GM23338 (cell line): Measurements from ENCODE around the gene CMSS1. TPM values are rescaled to one million over a fixed set of nuclear protein-coding genes. Genes with fewer than 3 reads are reported as not detected.

Experiments used
- ATAC-seq: fragments of 200-7000 bp; cut with Tn5 transposase; 3 replicates; pipeline ENCODE4 v1.9.1; 2020
- DNase-seq: peaks from one replicate; pipeline ENCODE4 v3.0.0-alpha.2; 2015; ENCODE audit warnings: low spot score
- H2AFZ ChIP-seq: fragments of 200-600 bp; sonication (generic); 2 replicates; pipeline ENCODE4 v1.8.0; 2016; ENCODE audit warnings: antibody characterized with exemption, mild to moderate bottlenecking, moderate library complexity
- H3F3A ChIP-seq: fragments of 200-600 bp; sonication (generic); replicated peaks from 2 replicates; pipeline ENCODE4 v1.8.0; 2017; ENCODE audit warnings: antibody characterized with exemption, mixed run types, low read depth
- H3K27ac ChIP-seq: fragments of 200-600 bp; sonication (generic); 2 replicates; pipeline ENCODE4 v1.6.1; 2016; ENCODE audit warnings: low read depth
- H3K27me3 ChIP-seq: fragments of 200-600 bp; sonication (generic); 2 replicates; pipeline ENCODE4 v1.8.0; 2016; ENCODE audit warnings: mild to moderate bottlenecking, mixed run types, moderate library complexity; ENCODE audit not compliant: insufficient read depth
- H3K36me3 ChIP-seq: fragments of 200-600 bp; sonication (generic); 2 replicates; pipeline ENCODE4 v1.8.0; 2016; ENCODE audit warnings: mild to moderate bottlenecking; ENCODE audit not compliant: insufficient read depth
- H3K4me1 ChIP-seq: fragments of 200-600 bp; sonication (generic); 2 replicates; pipeline ENCODE4 v1.8.0; 2016; ENCODE audit warnings: mild to moderate bottlenecking, moderate library complexity; ENCODE audit not compliant: insufficient read depth
- H3K4me2 ChIP-seq: fragments of 200-600 bp; sonication (generic); 2 replicates; pipeline ENCODE4 v1.7.1; 2017; ENCODE audit warnings: mixed run types
- H3K4me3 ChIP-seq: fragments of 200-600 bp; sonication (generic); 2 replicates; pipeline ENCODE4 v1.6.1; 2016; ENCODE audit warnings: mixed run types
- H3K79me2 ChIP-seq: fragments of 200-600 bp; sonication (generic); replicated peaks from 2 replicates; pipeline ENCODE4 v1.8.0; 2017; ENCODE audit warnings: mild to moderate bottlenecking; ENCODE audit not compliant: insufficient read depth
- H3K9me2 ChIP-seq: fragments of 200-600 bp; sonication (generic); 2 replicates; pipeline ENCODE4 v1.8.0; 2017; ENCODE audit not compliant: insufficient read depth
- H4K20me1 ChIP-seq: fragments of 200-600 bp; sonication (generic); replicated peaks from 2 replicates; pipeline ENCODE4 v1.8.0; 2017; ENCODE audit warnings: mild to moderate bottlenecking; ENCODE audit not compliant: insufficient read depth
- H3K27ac Mint-ChIP-seq: 2 replicates; pipeline ENCODE4 v1.8.0; 2020; ENCODE audit warnings: inconsistent platforms, mild to moderate bottlenecking, moderate library complexity, mixed read lengths
- H3K27me3 Mint-ChIP-seq: 3 replicates; pipeline ENCODE4 v1.8.0; 2022; ENCODE audit warnings: low read depth, mild to moderate bottlenecking, moderate library complexity, mixed read lengths, inconsistent platforms; ENCODE audit not compliant: insufficient read depth, poor library complexity
- H3K36me3 Mint-ChIP-seq: 3 replicates; pipeline ENCODE4 v1.8.0; 2021; ENCODE audit warnings: low read depth, mild to moderate bottlenecking, inconsistent platforms, moderate library complexity, mixed read lengths
- H3K4me1 Mint-ChIP-seq: 3 replicates; pipeline ENCODE4 v1.8.0; 2020; ENCODE audit warnings: mild to moderate bottlenecking, inconsistent platforms, mixed read lengths
- H3K4me3 Mint-ChIP-seq: 3 replicates; pipeline ENCODE4 v1.8.0; 2021; ENCODE audit warnings: moderate library complexity, mild to moderate bottlenecking, inconsistent platforms, mixed read lengths
- H3K9me3 Mint-ChIP-seq: 3 replicates; pipeline ENCODE4 v1.8.0; 2020; ENCODE audit warnings: moderate library complexity, mild to moderate bottlenecking, inconsistent platforms, mixed read lengths
- CREB1 ChIP-seq: fragments of 250-450 bp; sonication (Bioruptor Pico); IDR thresholded peaks from 2 replicates; pipeline ENCODE4 v1.5.0; 2020; ENCODE audit warnings: low read depth, mild to moderate bottlenecking, moderate library complexity
- CTCF ChIP-seq, 2 experiments: fragments of 200-600 bp in 1 of 2; sonication (generic) in 1 of 2; conservative IDR thresholded peaks; 2 replicates each; pipeline versions ENCODE4 v1.5.1 to v1.6.1; 2016 to 2017; ENCODE audit warnings: antibody characterized with exemption in 2 of 2, low read depth in 2 of 2, mild to moderate bottlenecking in 2 of 2, moderate library complexity in 1 of 2
- ETS1 ChIP-seq: IDR thresholded peaks from 2 replicates; pipeline ENCODE4 v1.6.1; 2016; ENCODE audit warnings: antibody characterized with exemption
- EZH2 ChIP-seq: fragments of 200-600 bp; sonication (generic); IDR thresholded peaks from one replicate; pipeline ENCODE4 v1.8.0; 2017; ENCODE audit warnings: antibody characterized with exemption, mild to moderate bottlenecking, low read depth; ENCODE audit not compliant: unreplicated experiment
- EZH2phosphoT487 ChIP-seq: fragments of 200-600 bp; sonication (generic); IDR thresholded peaks from one replicate; pipeline ENCODE4 v1.8.1; 2018; ENCODE audit warnings: antibody characterized with exemption; ENCODE audit not compliant: unreplicated experiment
- JUNB ChIP-seq: IDR thresholded peaks from one replicate; pipeline ENCODE4 v1.6.1; 2016; ENCODE audit warnings: antibody characterized with exemption; ENCODE audit not compliant: unreplicated experiment
- NANOG ChIP-seq: IDR thresholded peaks from 2 replicates; pipeline ENCODE4 v1.6.1; 2016; ENCODE audit warnings: antibody characterized with exemption, borderline replicate concordance
- POLR2AphosphoS5 ChIP-seq: IDR thresholded peaks from 2 replicates; pipeline ENCODE4 v1.6.1; 2016; ENCODE audit warnings: antibody characterized with exemption, low read depth
- REST ChIP-seq: IDR thresholded peaks from one replicate; pipeline ENCODE4 v1.6.1; 2018; ENCODE audit warnings: antibody characterized with exemption; ENCODE audit not compliant: unreplicated experiment
- STAT1 ChIP-seq: IDR thresholded peaks from one replicate; pipeline ENCODE4 v1.6.1; 2016; ENCODE audit warnings: antibody characterized with exemption; ENCODE audit not compliant: unreplicated experiment
- ZNF114 ChIP-seq: fragments of 250-450 bp; sonication (Bioruptor Pico); IDR thresholded peaks from 2 replicates; pipeline ENCODE4 v1.5.0; 2020; ENCODE audit warnings: mild to moderate bottlenecking, moderate library complexity
- ZNF331 ChIP-seq: fragments of 250-450 bp; sonication (Bioruptor Pico); IDR thresholded peaks from 2 replicates; pipeline ENCODE4 v1.5.0; 2020; ENCODE audit warnings: low read depth, mild to moderate bottlenecking, moderate library complexity
- polyA plus RNA-seq: library from polyadenylated mRNA; unstranded; fragments of >200 nt; fragmentation: Nextera tagmentation; extraction: Ambion mirVana; gene quantifications from 2 replicates; pipeline ENCODE4 v1.2.1, GENCODE V29; 2016
- total RNA-seq: library from RNA; depleted of rRNA; stranded (reverse); fragments of >200 nt; shearing (Covaris generic); gene quantifications from 2 replicates; pipeline ENCODE4 v1.2.3, GENCODE V29; 2014
- TF ChIP-seq, protein P1 (sequence below): fragments of 250-450 bp; sonication (Bioruptor Pico); IDR thresholded peaks from 2 replicates; pipeline ENCODE4 v1.5.0; 2020; ENCODE audit warnings: mild to moderate bottlenecking, moderate library complexity

The CMSS1 gene
- total and polyA plus RNA-seq, 2 experiments from 2014 or later = 39.4 to 187 TPM

DNA sequence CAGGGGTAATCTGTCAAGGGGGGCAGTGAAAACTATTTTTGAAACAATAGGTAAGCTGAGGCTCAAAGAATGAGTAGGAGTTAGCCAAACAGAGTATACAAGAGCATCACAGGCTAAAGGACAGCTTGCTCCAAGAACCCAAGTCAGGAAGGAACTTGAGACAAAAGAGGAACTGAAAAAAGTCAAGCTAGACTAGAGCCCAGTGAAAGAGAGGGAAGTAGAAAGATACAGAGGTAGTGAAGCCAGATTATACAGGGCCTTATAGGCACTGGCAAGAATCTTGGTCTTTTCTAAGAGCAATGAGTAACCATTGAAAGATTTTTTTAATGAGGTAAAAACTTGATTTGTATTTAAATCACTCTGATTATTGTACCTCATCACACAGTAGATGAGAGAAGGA, 226.7 kb downstream of the CMSS1 start:
- Histone ChIP-seq H3K27me3 (no peaks in the 10 kb centered on the region), H3K27ac (no peak overlapping the region), H3K4me3 (no peak overlapping the region), H3K9me2 (no peaks in the 10 kb centered on the region), H4K20me1 (no peaks in the 10 kb centered on the region), H2AFZ (no peak overlapping the region), H3K79me2 (no peaks in the 10 kb centered on the region), H3K4me2 (no peak overlapping the region), H3K36me3 (no peaks in the 10 kb centered on the region), H3K4me1 (peaks cover 18% of the 10 kb centered on the region), H3F3A (no peaks in the 10 kb centered on the region)
- peaks cover 33% of the 10 kb centered on the region for H3K4me1 Mint-ChIP-seq
- H3K4me3 Mint-ChIP-seq = no peak overlapping the region
- peaks cover 3% of the 10 kb centered on the region for H3K27me3 Mint-ChIP-seq
- H3K36me3 Mint-ChIP-seq = no peaks in the 10 kb centered on the region
- H3K9me3 Mint-ChIP-seq = no peaks in the 10 kb centered on the region
- TF ChIP-seq JUNB = no peak
- no peak for TF ChIP-seq REST
- no peak for TF ChIP-seq STAT1
- TF ChIP-seq EZH2phosphoT487 = no peak
- no peak for TF ChIP-seq CREB1
- no peak for TF ChIP-seq NANOG
- TF ChIP-seq, protein P1, sequence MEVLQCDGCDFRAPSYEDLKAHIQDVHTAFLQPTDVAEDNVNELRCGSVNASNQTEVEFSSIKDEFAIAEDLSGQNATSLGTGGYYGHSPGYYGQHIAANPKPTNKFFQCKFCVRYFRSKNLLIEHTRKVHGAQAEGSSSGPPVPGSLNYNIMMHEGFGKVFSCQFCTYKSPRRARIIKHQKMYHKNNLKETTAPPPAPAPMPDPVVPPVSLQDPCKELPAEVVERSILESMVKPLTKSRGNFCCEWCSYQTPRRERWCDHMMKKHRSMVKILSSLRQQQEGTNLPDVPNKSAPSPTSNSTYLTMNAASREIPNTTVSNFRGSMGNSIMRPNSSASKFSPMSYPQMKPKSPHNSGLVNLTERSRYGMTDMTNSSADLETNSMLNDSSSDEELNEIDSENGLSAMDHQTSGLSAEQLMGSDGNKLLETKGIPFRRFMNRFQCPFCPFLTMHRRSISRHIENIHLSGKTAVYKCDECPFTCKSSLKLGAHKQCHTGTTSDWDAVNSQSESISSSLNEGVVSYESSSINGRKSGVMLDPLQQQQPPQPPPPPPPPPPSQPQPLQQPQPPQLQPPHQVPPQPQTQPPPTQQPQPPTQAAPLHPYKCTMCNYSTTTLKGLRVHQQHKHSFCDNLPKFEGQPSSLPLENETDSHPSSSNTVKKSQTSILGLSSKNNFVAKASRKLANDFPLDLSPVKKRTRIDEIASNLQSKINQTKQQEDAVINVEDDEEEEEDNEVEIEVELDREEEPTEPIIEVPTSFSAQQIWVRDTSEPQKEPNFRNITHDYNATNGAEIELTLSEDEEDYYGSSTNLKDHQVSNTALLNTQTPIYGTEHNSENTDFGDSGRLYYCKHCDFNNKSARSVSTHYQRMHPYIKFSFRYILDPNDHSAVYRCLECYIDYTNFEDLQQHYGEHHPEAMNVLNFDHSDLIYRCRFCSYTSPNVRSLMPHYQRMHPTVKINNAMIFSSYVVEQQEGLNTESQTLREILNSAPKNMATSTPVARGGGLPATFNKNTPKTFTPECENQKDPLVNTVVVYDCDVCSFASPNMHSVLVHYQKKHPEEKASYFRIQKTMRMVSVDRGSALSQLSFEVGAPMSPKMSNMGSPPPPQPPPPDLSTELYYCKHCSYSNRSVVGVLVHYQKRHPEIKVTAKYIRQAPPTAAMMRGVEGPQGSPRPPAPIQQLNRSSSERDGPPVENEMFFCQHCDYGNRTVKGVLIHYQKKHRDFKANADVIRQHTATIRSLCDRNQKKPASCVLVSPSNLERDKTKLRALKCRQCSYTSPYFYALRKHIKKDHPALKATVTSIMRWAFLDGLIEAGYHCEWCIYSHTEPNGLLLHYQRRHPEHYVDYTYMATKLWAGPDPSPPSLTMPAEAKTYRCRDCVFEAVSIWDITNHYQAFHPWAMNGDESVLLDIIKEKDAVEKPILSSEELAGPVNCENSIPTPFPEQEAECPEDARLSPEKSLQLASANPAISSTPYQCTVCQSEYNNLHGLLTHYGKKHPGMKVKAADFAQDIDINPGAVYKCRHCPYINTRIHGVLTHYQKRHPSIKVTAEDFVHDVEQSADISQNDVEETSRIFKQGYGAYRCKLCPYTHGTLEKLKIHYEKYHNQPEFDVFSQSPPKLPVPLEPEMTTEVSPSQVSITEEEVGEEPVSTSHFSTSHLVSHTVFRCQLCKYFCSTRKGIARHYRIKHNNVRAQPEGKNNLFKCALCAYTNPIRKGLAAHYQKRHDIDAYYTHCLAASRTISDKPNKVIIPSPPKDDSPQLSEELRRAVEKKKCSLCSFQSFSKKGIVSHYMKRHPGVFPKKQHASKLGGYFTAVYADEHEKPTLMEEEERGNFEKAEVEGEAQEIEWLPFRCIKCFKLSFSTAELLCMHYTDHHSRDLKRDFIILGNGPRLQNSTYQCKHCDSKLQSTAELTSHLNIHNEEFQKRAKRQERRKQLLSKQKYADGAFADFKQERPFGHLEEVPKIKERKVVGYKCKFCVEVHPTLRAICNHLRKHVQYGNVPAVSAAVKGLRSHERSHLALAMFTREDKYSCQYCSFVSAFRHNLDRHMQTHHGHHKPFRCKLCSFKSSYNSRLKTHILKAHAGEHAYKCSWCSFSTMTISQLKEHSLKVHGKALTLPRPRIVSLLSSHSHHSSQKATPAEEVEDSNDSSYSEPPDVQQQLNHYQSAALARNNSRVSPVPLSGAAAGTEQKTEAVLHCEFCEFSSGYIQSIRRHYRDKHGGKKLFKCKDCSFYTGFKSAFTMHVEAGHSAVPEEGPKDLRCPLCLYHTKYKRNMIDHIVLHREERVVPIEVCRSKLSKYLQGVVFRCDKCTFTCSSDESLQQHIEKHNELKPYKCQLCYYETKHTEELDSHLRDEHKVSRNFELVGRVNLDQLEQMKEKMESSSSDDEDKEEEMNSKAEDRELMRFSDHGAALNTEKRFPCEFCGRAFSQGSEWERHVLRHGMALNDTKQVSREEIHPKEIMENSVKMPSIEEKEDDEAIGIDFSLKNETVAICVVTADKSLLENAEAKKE = no peak
- TF ChIP-seq CTCF (conservative IDR thresholded peaks at IDR 0.05; ENCODE audit: low read depth in 2 of 2) = no peak
- TF ChIP-seq ZNF114 (CRISPR knock-in tag) = no peak
- no peak for TF ChIP-seq EZH2
- no peak for TF ChIP-seq POLR2AphosphoS5
- no peak for TF ChIP-seq ETS1
- TF ChIP-seq ZNF331 (CRISPR knock-in tag) = no peak
- no peak overlapping the region for H3K27ac Mint-ChIP-seq
- ATAC-seq (no peak), DNase-seq (no peak)
